K562 (cell line): ENCODE results near the gene KIF6. TPM values are rescaled to one million over a fixed set of nuclear protein-coding genes. Genes with fewer than 3 reads are reported as not detected.

ENCODE experiments used
- ATAC-seq: fragments of 200-7000 bp; cut with Tn5 transposase; 3 replicates; pipeline ENCODE4 v1.9.1; 2020; ENCODE audit warnings: moderate library complexity
- BruUV-seq: library from RNA; stranded (reverse); fragments of 400-500 nt; replicated peaks from 2 replicates; lab custom pipeline; 2021; lab: Mats Ljungman, UMichigan
- CTCF ChIA-PET: fragments of 300-600 bp; formaldehyde crosslinking; extraction: SDS; loops from one replicate; lab custom pipeline; 2021; ENCODE audit warnings: low intra/inter-chr PET ratio; lab: Yijun Ruan, JAX
- POLR2A ChIA-PET: fragments of 300-600, 350-650 bp; sonication (Branson Sonifier 250); formaldehyde crosslinking; extraction: SDS; loops from one replicate; lab custom pipeline; 2021; ENCODE audit warnings: antibody characterized with exemption, inconsistent platforms; lab: Yijun Ruan, JAX
- DNase-seq, 4 experiments: peaks; one replicate each; pipeline versions ENCODE4 v3.0.0 to v3.0.0-alpha.2; 2011 to 2018; ENCODE audit warnings: low spot score in 3 of 4, mixed read lengths in 3 of 4; ENCODE audit errors: extremely low read depth in 1 of 4
- FAIRE-seq: peaks from 2 replicates; lab custom pipeline; 2011; peaks lifted over from hg19 to GRCh38; lab: Jason Lieb, UNC
- H2AFZ ChIP-seq: 2 replicates; pipeline ENCODE4 v1.6.0; 2011; ENCODE audit warnings: low read depth, low read length, control low read depth, inconsistent platforms
- H3K27ac ChIP-seq: fragments of 200-600 bp; 3 replicates; pipeline ENCODE4 v1.8.0; 2011; ENCODE audit warnings: low read depth, mild to moderate bottlenecking, control low read depth, inconsistent platforms, low read length, moderate library complexity, mixed read lengths; ENCODE audit errors: extremely low read depth
- H3K27me3 ChIP-seq, 2 experiments: fragments of 300-600 bp in 1 of 2; 2 replicates in 1 of 2; 3 replicates in 1 of 2; pipeline versions ENCODE4 v1.6.0 to v1.8.0; 2011; ENCODE audit warnings: inconsistent platforms in 2 of 2, low read length in 2 of 2, mild to moderate bottlenecking in 1 of 2, mixed read lengths in 1 of 2, moderate library complexity in 1 of 2; ENCODE audit not compliant: control insufficient read depth in 2 of 2, insufficient read depth in 2 of 2
- H3K36me3 ChIP-seq: fragments of 300-600 bp; 3 replicates; pipeline ENCODE4 v1.8.0; 2011; ENCODE audit warnings: mild to moderate bottlenecking, low read length, inconsistent platforms; ENCODE audit not compliant: control insufficient read depth, insufficient read depth
- H3K4me1 ChIP-seq, 2 experiments: fragments of 200-600 bp in 1 of 2; replicated peaks in 1 of 2; 2 replicates in 1 of 2; 3 replicates in 1 of 2; pipeline versions ENCODE4 v1.5.1 to v1.8.0; 2011; ENCODE audit warnings: inconsistent platforms in 2 of 2, low read length in 2 of 2, mild to moderate bottlenecking in 1 of 2, mixed read lengths in 1 of 2, moderate library complexity in 1 of 2; ENCODE audit not compliant: control insufficient read depth in 2 of 2, insufficient read depth in 2 of 2
- H3K4me2 ChIP-seq: 2 replicates; pipeline ENCODE4 v1.6.1; 2011; ENCODE audit warnings: low read length, control low read depth, inconsistent platforms, mixed read lengths; ENCODE audit not compliant: insufficient read depth
- H3K4me3 ChIP-seq: fragments of 200-600 bp; sonication (generic), shearing (Covaris generic); 2 replicates; pipeline ENCODE4 v1.5.1; 2016; ENCODE audit warnings: control low read depth, inconsistent platforms
- H3K79me2 ChIP-seq: fragments of 200-600 bp; 3 replicates; pipeline ENCODE4 v1.8.0; 2011; ENCODE audit warnings: low read length, inconsistent platforms; ENCODE audit not compliant: control insufficient read depth, insufficient read depth
- H3K9ac ChIP-seq, 2 experiments: 2 replicates each; pipeline versions ENCODE4 v1.6.0 to v1.6.1; 2011; ENCODE audit warnings: low read depth in 2 of 2, low read length in 2 of 2, control low read depth in 1 of 2, inconsistent platforms in 1 of 2, mild to moderate bottlenecking in 1 of 2, mixed read lengths in 1 of 2; ENCODE audit not compliant: insufficient read depth in 1 of 2
- H3K9me1 ChIP-seq: one replicate; pipeline ENCODE4 v1.6.0; 2011; ENCODE audit warnings: inconsistent platforms, mild to moderate bottlenecking, low read length, moderate library complexity; ENCODE audit not compliant: control insufficient read depth, insufficient read depth
- H3K9me3 ChIP-seq: replicated peaks from 2 replicates; pipeline ENCODE4 v1.5.1; 2011; ENCODE audit warnings: low read depth, low read length, inconsistent platforms; ENCODE audit not compliant: control insufficient read depth, insufficient read depth
- H4K20me1 ChIP-seq: replicated peaks from 2 replicates; pipeline ENCODE4 v1.6.1; 2011; ENCODE audit warnings: low read length, inconsistent platforms, mixed read lengths; ENCODE audit not compliant: control insufficient read depth, insufficient read depth
- ATF2 ChIP-seq: sonication (generic); formaldehyde crosslinking; IDR thresholded peaks from 2 replicates; pipeline ENCODE4 v1.8.1; 2022; ENCODE audit warnings: missing genetic modification reagents
- GATAD2B ChIP-seq: fragments of 450-650 bp; IDR thresholded peaks from 2 replicates; pipeline ENCODE4 v1.6.1; 2017; ENCODE audit warnings: mild to moderate bottlenecking, borderline replicate concordance
- TEAD1 ChIP-seq, 2 experiments: fragments of 450-650 bp in 1 of 2; sonication (generic) in 1 of 2; formaldehyde crosslinking; IDR thresholded peaks; 2 replicates each; pipeline versions ENCODE4 v1.4.0 to v1.8.0; 2020 to 2022; ENCODE audit warnings: mild to moderate bottlenecking in 2 of 2, missing genetic modification reagents in 1 of 2
- WGBS: fragments of 100-300 bp; shearing (Covaris generic); methylation state at CpG from one replicate; pipeline ENCODE4 v1.1.6; 2016; ENCODE audit warnings: low coverage, mixed read lengths; ENCODE audit not compliant: insufficient coverage; ENCODE audit errors: missing lambda C conversion rate; 5-methylcytosine and 5-hydroxymethylcytosine counted together
- in situ Hi-C: fragments of 300-500 bp; cut with MboI; formaldehyde crosslinking; loops from 4 replicates; pipeline ENCODE4 v1.15.0; 2018; ENCODE audit warnings: inconsistent platforms, mixed read lengths
- intact Hi-C: fragments of 100-400 bp; cut with micrococcal nuclease; formaldehyde crosslinking; loops from 2 replicates; pipeline ENCODE4 v1.14.2; 2022
- polyA plus RNA-seq, 8 experiments: library from polyadenylated mRNA; depleted of rRNA in 4 of 8; stranded (reverse) in 5 of 8; unstranded in 3 of 8; fragments of >200 nt; fragmentation: Nextera tagmentation in 2 of 8; fragmentation: Illumina TruSeq in 1 of 8; extraction: Ambion mirVana in 2 of 8; extraction: Trizol in 1 of 8; gene quantifications; 2 replicates each; pipeline versions ENCODE4 v1.2.1 to v1.2.3, GENCODE V29; 2011 to 2014; ENCODE audit warnings: inconsistent platforms in 1 of 8, missing spikeins in 1 of 8
- total RNA-seq, 7 experiments: library from RNA; depleted of rRNA in 6 of 7; stranded (reverse); fragments of >200 nt in 6 of 7; fragmentation: Illumina TruSeq in 2 of 7; extraction: Trizol in 2 of 7; gene quantifications; 2 replicates each; pipeline versions ENCODE4 v1.2.1 to v1.2.3, GENCODE V29; 2011 to 2021; ENCODE audit warnings: low replicate concordance in 1 of 7
- TF ChIP-seq, protein P1 (sequence below), 2 experiments: fragments of 450-650 bp; formaldehyde crosslinking in 1 of 2; IDR thresholded peaks; 2 replicates each; pipeline versions ENCODE4 v1.4.0 to v1.6.1; 2014 to 2020; ENCODE audit warnings: mild to moderate bottlenecking in 2 of 2, borderline replicate concordance in 1 of 2, low read depth in 1 of 2
- TF ChIP-seq, protein P2 (sequence below): fragments of 250-450 bp; sonication (Bioruptor Pico); IDR thresholded peaks from 2 replicates; pipeline ENCODE4 v1.4.0; 2020; ENCODE audit warnings: mild to moderate bottlenecking, moderate library complexity, borderline replicate concordance
- TF ChIP-seq, protein P3 (sequence below): fragments of 150-350 bp; conservative IDR thresholded peaks from 2 replicates; pipeline ENCODE4 v1.6.1; 2014; ENCODE audit warnings: low read length

Gene KIF6
- total and polyA plus RNA-seq, 9 of the 15 experiments (the other 6 are each of a cell fraction or from before 2014, with no cell fraction given) = not detected

GRCh38 chr6:39669973-39670342 is 55.2 kb downstream of the KIF6 start:
- Histone ChIP-seq H3K4me3 (no peak overlapping the region), H4K20me1 (no peaks in the 10 kb centered on the region), H3K79me2 (no peaks in the 10 kb centered on the region), H3K9me3 (no peaks in the 10 kb centered on the region), H3K4me1 (no peaks in the 10 kb centered on the region), H3K9me1 (no peaks in the 10 kb centered on the region), H2AFZ (no peak overlapping the region), H3K4me2 (no peak overlapping the region), H3K27me3 (no peaks in the 10 kb centered on the region), H3K27ac (no peak overlapping the region), H3K36me3 (no peaks in the 10 kb centered on the region), H3K9ac (no peak overlapping the region)
- WGBS = 2% methylated on average over 5 of the region's 5 CpGs
- no TSS peak for BruUV-seq
- in situ Hi-C loops (no loop called here), intact Hi-C loops (no loop called here)
- FAIRE-seq = no peak
- ChIA-PET POLR2A (interaction anchor here (0.6 kb wide), 1 partner anchor 1460 kb away, joined by 3 read pairs; no protein-coding TSS in a partner anchor), CTCF (no interaction called here)
- DNase-seq = no peak
- no peak for ATAC-seq
- TF ChIP-seq, protein P1, sequence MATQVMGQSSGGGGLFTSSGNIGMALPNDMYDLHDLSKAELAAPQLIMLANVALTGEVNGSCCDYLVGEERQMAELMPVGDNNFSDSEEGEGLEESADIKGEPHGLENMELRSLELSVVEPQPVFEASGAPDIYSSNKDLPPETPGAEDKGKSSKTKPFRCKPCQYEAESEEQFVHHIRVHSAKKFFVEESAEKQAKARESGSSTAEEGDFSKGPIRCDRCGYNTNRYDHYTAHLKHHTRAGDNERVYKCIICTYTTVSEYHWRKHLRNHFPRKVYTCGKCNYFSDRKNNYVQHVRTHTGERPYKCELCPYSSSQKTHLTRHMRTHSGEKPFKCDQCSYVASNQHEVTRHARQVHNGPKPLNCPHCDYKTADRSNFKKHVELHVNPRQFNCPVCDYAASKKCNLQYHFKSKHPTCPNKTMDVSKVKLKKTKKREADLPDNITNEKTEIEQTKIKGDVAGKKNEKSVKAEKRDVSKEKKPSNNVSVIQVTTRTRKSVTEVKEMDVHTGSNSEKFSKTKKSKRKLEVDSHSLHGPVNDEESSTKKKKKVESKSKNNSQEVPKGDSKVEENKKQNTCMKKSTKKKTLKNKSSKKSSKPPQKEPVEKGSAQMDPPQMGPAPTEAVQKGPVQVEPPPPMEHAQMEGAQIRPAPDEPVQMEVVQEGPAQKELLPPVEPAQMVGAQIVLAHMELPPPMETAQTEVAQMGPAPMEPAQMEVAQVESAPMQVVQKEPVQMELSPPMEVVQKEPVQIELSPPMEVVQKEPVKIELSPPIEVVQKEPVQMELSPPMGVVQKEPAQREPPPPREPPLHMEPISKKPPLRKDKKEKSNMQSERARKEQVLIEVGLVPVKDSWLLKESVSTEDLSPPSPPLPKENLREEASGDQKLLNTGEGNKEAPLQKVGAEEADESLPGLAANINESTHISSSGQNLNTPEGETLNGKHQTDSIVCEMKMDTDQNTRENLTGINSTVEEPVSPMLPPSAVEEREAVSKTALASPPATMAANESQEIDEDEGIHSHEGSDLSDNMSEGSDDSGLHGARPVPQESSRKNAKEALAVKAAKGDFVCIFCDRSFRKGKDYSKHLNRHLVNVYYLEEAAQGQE (IDR thresholded peaks at IDR 0.05; ENCODE audit: borderline replicate concordance) = no peak
- TF ChIP-seq, protein P1 (CRISPR knock-in tag; IDR thresholded peaks at IDR 0.05; ENCODE audit: low read depth) = no peak
- TF ChIP-seq GATAD2B (no peak), ATF2 (no peak), TEAD1 (CRISPR knock-in tag; IDR thresholded peaks at IDR 0.05) (no peak)
- TF ChIP-seq, protein P2, sequence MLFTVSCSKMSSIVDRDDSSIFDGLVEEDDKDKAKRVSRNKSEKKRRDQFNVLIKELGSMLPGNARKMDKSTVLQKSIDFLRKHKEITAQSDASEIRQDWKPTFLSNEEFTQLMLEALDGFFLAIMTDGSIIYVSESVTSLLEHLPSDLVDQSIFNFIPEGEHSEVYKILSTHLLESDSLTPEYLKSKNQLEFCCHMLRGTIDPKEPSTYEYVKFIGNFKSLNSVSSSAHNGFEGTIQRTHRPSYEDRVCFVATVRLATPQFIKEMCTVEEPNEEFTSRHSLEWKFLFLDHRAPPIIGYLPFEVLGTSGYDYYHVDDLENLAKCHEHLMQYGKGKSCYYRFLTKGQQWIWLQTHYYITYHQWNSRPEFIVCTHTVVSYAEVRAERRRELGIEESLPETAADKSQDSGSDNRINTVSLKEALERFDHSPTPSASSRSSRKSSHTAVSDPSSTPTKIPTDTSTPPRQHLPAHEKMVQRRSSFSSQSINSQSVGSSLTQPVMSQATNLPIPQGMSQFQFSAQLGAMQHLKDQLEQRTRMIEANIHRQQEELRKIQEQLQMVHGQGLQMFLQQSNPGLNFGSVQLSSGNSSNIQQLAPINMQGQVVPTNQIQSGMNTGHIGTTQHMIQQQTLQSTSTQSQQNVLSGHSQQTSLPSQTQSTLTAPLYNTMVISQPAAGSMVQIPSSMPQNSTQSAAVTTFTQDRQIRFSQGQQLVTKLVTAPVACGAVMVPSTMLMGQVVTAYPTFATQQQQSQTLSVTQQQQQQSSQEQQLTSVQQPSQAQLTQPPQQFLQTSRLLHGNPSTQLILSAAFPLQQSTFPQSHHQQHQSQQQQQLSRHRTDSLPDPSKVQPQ (CRISPR knock-in tag) = no peak
- TF ChIP-seq, protein P3, sequence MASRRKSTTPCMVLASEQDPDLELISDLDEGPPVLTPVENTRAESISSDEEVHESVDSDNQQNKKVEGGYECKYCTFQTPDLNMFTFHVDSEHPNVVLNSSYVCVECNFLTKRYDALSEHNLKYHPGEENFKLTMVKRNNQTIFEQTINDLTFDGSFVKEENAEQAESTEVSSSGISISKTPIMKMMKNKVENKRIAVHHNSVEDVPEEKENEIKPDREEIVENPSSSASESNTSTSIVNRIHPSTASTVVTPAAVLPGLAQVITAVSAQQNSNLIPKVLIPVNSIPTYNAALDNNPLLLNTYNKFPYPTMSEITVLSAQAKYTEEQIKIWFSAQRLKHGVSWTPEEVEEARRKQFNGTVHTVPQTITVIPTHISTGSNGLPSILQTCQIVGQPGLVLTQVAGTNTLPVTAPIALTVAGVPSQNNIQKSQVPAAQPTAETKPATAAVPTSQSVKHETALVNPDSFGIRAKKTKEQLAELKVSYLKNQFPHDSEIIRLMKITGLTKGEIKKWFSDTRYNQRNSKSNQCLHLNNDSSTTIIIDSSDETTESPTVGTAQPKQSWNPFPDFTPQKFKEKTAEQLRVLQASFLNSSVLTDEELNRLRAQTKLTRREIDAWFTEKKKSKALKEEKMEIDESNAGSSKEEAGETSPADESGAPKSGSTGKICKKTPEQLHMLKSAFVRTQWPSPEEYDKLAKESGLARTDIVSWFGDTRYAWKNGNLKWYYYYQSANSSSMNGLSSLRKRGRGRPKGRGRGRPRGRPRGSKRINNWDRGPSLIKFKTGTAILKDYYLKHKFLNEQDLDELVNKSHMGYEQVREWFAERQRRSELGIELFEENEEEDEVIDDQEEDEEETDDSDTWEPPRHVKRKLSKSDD = no peak
